AG04449 (cell line): ENCODE data around the gene MDM4.

ENCODE experiments used
- CTCF ChIA-PET: fragments of 350-600 bp; formaldehyde crosslinking; extraction: SDS; loops from one replicate; lab custom pipeline; 2021; ENCODE audit warnings: antibody characterized with exemption; lab: Yijun Ruan, JAX
- POLR2A ChIA-PET: fragments of 400-600, 350-600 bp; formaldehyde crosslinking; extraction: SDS; loops from one replicate; lab custom pipeline; 2020; ENCODE audit warnings: antibody characterized with exemption, inconsistent platforms; lab: Yijun Ruan, JAX
- DNase-seq: peaks from one replicate; pipeline ENCODE4 v3.0.0-alpha.2; 2010; ENCODE audit warnings: low read depth, low spot score
- H3K4me3 ChIP-seq: 2 replicates; pipeline ENCODE4 v1.5.1; 2011; ENCODE audit warnings: low read depth, mild to moderate bottlenecking, control low read depth, low read length
- CTCF ChIP-seq: IDR thresholded peaks from one replicate; pipeline ENCODE4 v1.5.1; 2011; ENCODE audit warnings: mild to moderate bottlenecking, moderate library complexity, low read length, control low read depth, inconsistent platforms; ENCODE audit not compliant: insufficient read depth; ENCODE audit errors: missing control alignments

The MDM4 gene

GRCh38 chr1:204571128-204571527 lies 54.9 kb downstream of the MDM4 start:
- TF ChIP-seq CTCF: no peak
- no peak for DNase-seq
- no peak overlapping the region for H3K4me3 ChIP-seq
- ChIA-PET POLR2A (no interaction called here), CTCF (interaction anchor here (6.7 to 20.2 kb wide), 2 partner anchors 193 to 237 kb away, joined by 162 to 673 read pairs; no protein-coding TSS in a partner anchor)

DNA sequence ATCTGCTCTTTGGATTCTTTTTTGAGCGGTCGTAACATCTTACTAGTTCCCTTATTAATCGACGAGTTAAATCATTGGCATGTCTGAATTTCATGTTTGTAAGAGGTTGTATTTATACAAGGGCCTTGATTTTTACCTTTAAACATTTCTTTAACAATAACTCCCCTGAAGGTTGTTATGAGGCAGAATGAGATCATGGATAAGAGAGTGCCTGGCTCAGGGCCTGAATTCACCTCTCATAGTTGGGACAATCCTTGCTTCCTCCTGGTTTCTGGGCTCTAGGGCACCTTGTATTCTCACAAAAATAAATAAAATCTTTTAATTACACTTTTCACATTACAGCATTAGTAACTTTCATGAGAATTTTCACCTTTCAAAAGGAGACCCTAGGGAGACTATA lies 55.4 kb downstream of the MDM4 start:
- no peak for TF ChIP-seq CTCF
- H3K4me3 ChIP-seq: no peak overlapping the region
- ChIA-PET POLR2A (interaction anchor here (0.7 kb wide), 1 partner anchor 20 kb away, joined by 5 read pairs; no protein-coding TSS in a partner anchor), CTCF (interaction anchor here (6.7 to 20.2 kb wide), 2 partner anchors 192 to 236 kb away, joined by 162 to 673 read pairs; no protein-coding TSS in a partner anchor)
- DNase-seq: no peak

- TF ChIP-seq CTCF: no peak
- no peak overlapping the region for H3K4me3 ChIP-seq
- ChIA-PET CTCF (interaction anchor here (1.2 to 20.2 kb wide), 5 partner anchors 7 to 235 kb away, joined by 3 to 673 read pairs (median 10); no protein-coding TSS in a partner anchor), POLR2A (no interaction called here)
- no peak for DNase-seq
These were observed 57.0 kb downstream of the MDM4 start for GRCh38 chr1:204572923-204573922.

DNA sequence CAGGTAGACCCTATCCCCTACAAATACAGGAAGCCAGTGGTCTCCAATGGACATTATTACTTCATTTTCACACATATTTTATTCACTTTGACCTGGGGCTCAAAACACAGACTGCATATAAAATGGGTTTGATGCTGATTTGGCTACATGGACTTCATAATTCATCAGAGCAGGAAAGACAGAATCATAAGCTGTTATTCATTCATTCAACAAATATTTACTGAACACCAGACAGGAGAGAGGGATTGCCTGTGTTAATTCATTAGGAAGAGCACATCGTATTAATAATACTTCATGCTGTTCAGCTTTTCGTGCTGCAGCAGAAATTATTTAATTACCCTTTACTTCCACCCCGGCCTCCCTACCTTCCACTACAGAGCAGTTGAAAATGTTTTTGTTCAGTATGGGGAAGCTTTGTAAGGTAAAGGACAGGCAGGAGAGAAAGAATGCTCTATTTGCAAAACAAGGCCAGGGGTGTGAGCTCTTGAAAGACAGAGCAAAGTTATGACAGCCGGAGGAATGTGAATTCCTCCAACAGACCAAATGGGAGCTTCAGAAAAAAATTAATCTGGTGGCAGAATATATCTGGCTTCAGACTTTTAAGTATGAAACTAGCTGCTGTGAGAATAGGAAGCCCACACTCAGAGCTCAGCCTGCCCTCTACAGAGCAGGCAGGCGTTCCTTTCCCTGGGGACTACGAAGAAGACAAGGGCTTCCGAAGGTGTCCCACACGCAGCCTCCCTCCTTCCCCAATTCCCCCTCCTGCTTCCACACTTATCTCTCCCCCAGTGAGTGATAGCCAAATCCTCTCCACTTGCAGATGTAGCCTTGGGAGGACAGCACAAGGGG lies 58.0 kb downstream of the MDM4 start:
- DNase-seq: no peak
- H3K4me3 ChIP-seq: no peak overlapping the region
- ChIA-PET POLR2A (no interaction called here), CTCF (interaction anchor here (0.8 to 20.2 kb wide), 6 partner anchors 8 to 234 kb away, joined by 3 to 673 read pairs (median 7); no protein-coding TSS in a partner anchor)
- TF ChIP-seq CTCF: no peak

- CTCF ChIA-PET: interaction anchor here (0.8 to 20.2 kb wide), 7 partner anchors 9 to 233 kb away, joined by 3 to 673 read pairs (median 4); no protein-coding TSS in a partner anchor
- no peak overlapping the region for H3K4me3 ChIP-seq
- no peak for TF ChIP-seq CTCF
- POLR2A ChIA-PET: no interaction called here
- DNase-seq: no peak
These were observed 58.6 kb downstream of the MDM4 start for GRCh38 chr1:204574865-204575163.
